Prostate gland (tissue), 2 donors: ENCODE data around the gene ANLN. TPM values are rescaled to one million over a fixed set of nuclear protein-coding genes. Genes with fewer than 3 reads are reported as not detected.

Source experiments
- DNase-seq: peaks from one replicate; pipeline ENCODE4 v3.0.0-alpha.2; 2019; ENCODE audit warnings: low spot score
- H3K27ac ChIP-seq, 2 donors: fragments of 200-600 bp; sonication (generic); 2 replicates each; pipeline ENCODE4 v1.5.1; 2017 to 2019
- H3K27me3 ChIP-seq: fragments of 200-600 bp; sonication (generic); replicated peaks from 2 replicates; pipeline ENCODE4 v1.5.1; 2019; ENCODE audit not compliant: insufficient read depth
- H3K36me3 ChIP-seq, 2 donors: fragments of 200-600 bp; sonication (generic); 1 replicate in 1 of 2; 2 replicates in 1 of 2; pipeline versions ENCODE4 v1.5.1 to v1.8.1; 2017 to 2019
- H3K4me1 ChIP-seq: fragments of 200-600 bp; sonication (generic); replicated peaks from 2 replicates; pipeline ENCODE4 v1.5.1; 2019
- H3K4me3 ChIP-seq, 2 donors: fragments of 200-600 bp; sonication (generic); 2 replicates each; pipeline ENCODE4 v1.5.1; 2017 to 2019
- H3K9me3 ChIP-seq: fragments of 200-600 bp; sonication (generic); 2 replicates; pipeline ENCODE4 v1.5.1; 2017
- POLR2A ChIP-seq: fragments of 450-650 bp; IDR thresholded peaks from one replicate; pipeline ENCODE4 v1.6.1; 2016; ENCODE audit warnings: antibody characterized with exemption, mild to moderate bottlenecking
- POLR2AphosphoS5 ChIP-seq: sonication (generic); formaldehyde crosslinking; IDR thresholded peaks from one replicate; pipeline ENCODE4 v1.6.1; 2017; ENCODE audit warnings: antibody characterized with exemption
- WGBS: methylation state at CpG from one replicate; pipeline ENCODE4 v1.1.5; 2018; 5-methylcytosine and 5-hydroxymethylcytosine counted together
- intact Hi-C: fragments of 100-400 bp; cut with DNase I; formaldehyde crosslinking; loops from one replicate; pipeline ENCODE4 v1.14.2; 2022
- total RNA-seq, 2 donors: library from RNA; depleted of rRNA; stranded (reverse); fragments of >200 nt; gene quantifications; one replicate each; pipeline ENCODE4 v1.1.0, GENCODE V29; 2016
- TF ChIP-seq, protein P1 (sequence below), 4 experiments: fragments of 200-600 bp in 2 of 4; fragments of 450-650 bp in 2 of 4; sonication (generic) in 2 of 4; IDR thresholded peaks; 1 replicate in 3 of 4; 2 replicates in 1 of 4; pipeline ENCODE4 v1.5.1; 2016 to 2019; ENCODE audit warnings: antibody characterized with exemption in 4 of 4, mild to moderate bottlenecking in 2 of 4, moderate library complexity in 2 of 4

ANLN gene
- total RNA-seq, 2 donors from 2014 or later, result 9.9 to 13.6 TPM

DNA sequence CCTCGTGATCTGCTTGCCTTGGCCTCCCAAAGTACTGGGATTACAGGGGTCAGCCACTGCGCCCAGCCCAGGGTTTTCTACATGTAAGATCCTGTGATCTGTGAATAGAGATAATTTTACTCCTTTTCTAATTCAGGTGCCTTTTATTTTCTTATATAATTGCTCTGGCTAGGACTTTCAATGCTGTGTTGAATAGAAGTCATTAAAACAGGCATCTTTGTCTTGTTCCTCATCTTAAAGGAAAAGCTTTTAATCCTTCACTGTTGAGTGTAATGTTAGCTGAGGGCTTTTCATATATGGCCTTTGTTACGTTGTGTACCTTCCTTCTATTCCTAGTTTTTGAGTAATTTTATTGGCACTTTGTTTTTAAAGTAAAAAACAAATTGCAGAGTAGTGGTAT, 26.6 kb downstream of the ANLN start:
- no peak for DNase-seq
- no peaks in the 10 kb centered on the region for H3K36me3 ChIP-seq
- no peaks in the 10 kb centered on the region for H3K4me1 ChIP-seq
- no peaks in the 10 kb centered on the region for H3K27me3 ChIP-seq
- H3K4me3 ChIP-seq, result no peak overlapping the region
- H3K9me3 ChIP-seq, result no peaks in the 10 kb centered on the region
- 93% methylated on average over 3 of the region's 3 CpGs for WGBS
- TF ChIP-seq POLR2AphosphoS5, result no peak
- TF ChIP-seq POLR2A, result no peak
- TF ChIP-seq, protein P1, sequence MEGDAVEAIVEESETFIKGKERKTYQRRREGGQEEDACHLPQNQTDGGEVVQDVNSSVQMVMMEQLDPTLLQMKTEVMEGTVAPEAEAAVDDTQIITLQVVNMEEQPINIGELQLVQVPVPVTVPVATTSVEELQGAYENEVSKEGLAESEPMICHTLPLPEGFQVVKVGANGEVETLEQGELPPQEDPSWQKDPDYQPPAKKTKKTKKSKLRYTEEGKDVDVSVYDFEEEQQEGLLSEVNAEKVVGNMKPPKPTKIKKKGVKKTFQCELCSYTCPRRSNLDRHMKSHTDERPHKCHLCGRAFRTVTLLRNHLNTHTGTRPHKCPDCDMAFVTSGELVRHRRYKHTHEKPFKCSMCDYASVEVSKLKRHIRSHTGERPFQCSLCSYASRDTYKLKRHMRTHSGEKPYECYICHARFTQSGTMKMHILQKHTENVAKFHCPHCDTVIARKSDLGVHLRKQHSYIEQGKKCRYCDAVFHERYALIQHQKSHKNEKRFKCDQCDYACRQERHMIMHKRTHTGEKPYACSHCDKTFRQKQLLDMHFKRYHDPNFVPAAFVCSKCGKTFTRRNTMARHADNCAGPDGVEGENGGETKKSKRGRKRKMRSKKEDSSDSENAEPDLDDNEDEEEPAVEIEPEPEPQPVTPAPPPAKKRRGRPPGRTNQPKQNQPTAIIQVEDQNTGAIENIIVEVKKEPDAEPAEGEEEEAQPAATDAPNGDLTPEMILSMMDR (IDR thresholded peaks at IDR 0.05), result no peak
- H3K27ac ChIP-seq, result no peak overlapping the region
- intact Hi-C loops, result no loop called here

DNA sequence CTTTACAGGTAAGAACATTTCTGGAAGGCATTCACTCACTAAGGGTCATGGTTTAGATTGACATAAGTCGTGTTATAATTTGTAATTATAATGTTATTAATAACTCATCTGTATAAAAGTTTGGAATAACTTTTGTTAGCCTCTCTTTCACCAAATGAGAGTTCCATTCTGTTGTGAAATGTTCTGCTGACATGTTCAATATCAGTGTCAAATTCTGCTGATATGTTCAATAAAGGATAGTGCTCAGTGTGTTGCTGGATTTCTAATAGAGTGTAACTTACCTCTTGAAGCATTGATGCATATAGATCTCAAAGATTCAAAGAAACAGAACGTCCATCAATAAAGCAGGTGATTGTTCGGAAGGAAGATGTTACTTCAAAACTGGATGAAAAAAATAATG, 30.6 kb downstream of the ANLN start:
- Histone ChIP-seq H3K27me3 (no peaks in the 10 kb centered on the region), H3K36me3 (no peaks in the 10 kb centered on the region), H3K27ac (no peak overlapping the region), H3K4me1 (no peaks in the 10 kb centered on the region), H3K4me3 (no peak overlapping the region), H3K9me3 (no peaks in the 10 kb centered on the region)
- 98% methylated on average over 3 of the region's 3 CpGs for WGBS
- TF ChIP-seq POLR2AphosphoS5, result no peak
- TF ChIP-seq POLR2A, result no peak
- TF ChIP-seq, protein P1 (IDR thresholded peaks at IDR 0.05), result no peak
- intact Hi-C loops, result no loop called here
- no peak for DNase-seq

DNA sequence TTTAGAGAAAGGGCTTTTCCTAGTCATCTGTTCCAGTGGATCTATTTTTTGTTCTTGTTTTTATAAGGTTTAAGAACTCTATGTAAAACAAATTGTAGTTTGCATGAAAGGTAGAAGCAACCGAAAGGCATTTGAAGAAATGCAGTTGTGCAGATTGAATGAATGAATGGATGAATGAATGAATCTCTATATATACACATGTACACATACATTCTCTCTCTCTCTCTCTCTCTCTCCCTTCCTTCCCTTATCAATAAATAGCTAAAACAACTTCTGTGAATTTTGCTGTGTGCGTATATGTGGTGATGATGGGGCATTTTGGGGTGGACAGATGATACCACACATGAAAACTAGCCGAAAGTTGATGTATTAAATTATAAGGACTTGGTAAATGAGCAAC, 32.4 kb downstream of the ANLN start:
- WGBS, result 97% methylated on average over 3 of the region's 3 CpGs
- TF ChIP-seq, protein P1 (IDR thresholded peaks at IDR 0.05), result no peak
- TF ChIP-seq POLR2A (no peak), POLR2AphosphoS5 (no peak)

DNA sequence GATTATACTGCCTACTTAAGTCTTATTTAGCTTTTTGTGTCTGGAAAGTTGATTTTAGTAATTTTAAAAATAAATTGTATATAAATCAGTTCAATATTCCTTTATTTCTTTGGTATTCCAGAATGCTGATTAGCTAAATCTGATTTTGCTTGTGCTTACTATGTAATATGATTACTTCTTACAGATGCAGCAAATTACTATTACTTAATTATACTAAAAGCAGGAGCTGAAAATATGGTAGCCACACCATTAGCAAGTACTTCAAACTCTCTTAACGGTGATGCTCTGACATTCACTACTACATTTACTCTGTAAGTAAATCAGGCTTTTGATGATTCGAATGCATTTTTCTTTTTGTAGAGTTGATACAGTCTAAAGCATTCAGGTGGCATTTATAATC, 34.0 kb downstream of the ANLN start:
- no peaks in the 10 kb centered on the region for H3K27me3 ChIP-seq
- DNase-seq, result no peak
- TF ChIP-seq POLR2AphosphoS5 (no peak), POLR2A (no peak)
- TF ChIP-seq, protein P1 (IDR thresholded peaks at IDR 0.05), result no peak
- intact Hi-C loops, result no loop called here
- no peaks in the 10 kb centered on the region for H3K36me3 ChIP-seq
- no peak overlapping the region for H3K4me3 ChIP-seq
- 96% methylated on average over 2 of the region's 2 CpGs for WGBS
- no peak overlapping the region for H3K27ac ChIP-seq
- H3K4me1 ChIP-seq, result no peaks in the 10 kb centered on the region
- H3K9me3 ChIP-seq, result no peaks in the 10 kb centered on the region

More for the DNA sequence above, 32.4 kb downstream of the ANLN start:
- H3K27ac ChIP-seq, result no peak overlapping the region
- H3K36me3 ChIP-seq, result no peaks in the 10 kb centered on the region
- no peaks in the 10 kb centered on the region for H3K27me3 ChIP-seq
- no peak for DNase-seq
- H3K4me3 ChIP-seq, result no peak overlapping the region
- H3K9me3 ChIP-seq, result no peaks in the 10 kb centered on the region
- no peaks in the 10 kb centered on the region for H3K4me1 ChIP-seq
- intact Hi-C loops, result no loop called here

DNA sequence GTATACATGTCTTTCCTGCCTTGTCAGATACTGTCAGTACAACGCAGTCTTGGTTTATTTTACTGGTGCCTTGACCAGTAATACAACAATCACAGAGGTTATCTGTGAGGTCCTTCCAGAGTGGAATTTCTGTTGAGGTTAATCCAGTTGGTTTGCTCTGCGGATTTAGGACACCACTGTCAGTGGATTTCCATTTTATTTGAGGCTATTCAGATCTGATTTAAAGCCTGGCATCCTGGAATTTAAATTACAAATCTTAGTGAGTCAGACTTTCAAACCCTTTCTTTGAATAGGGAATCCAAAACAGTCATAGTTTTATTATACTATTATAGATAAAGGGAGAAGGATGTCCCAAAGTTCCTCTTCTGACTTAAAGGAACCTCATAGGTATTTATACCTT, 40.5 kb downstream of the ANLN start:
- TF ChIP-seq POLR2AphosphoS5, result no peak
- TF ChIP-seq, protein P1 (IDR thresholded peaks at IDR 0.05), result no peak
- TF ChIP-seq POLR2A, result no peak
- DNase-seq, result no peak
- 84% methylated on average over 2 of the region's 2 CpGs for whole genome bisulfite sequencing
- Histone ChIP-seq H3K27me3 (no peaks in the 10 kb centered on the region), H3K4me3 (no peak overlapping the region), H3K27ac (no peak overlapping the region), H3K9me3 (no peaks in the 10 kb centered on the region), H3K4me1 (no peaks in the 10 kb centered on the region), H3K36me3 (no peaks in the 10 kb centered on the region)
- intact Hi-C loops, result no loop called here
